Islet of Langerhans (tissue), 1 donor: ENCODE data around the gene MARCO.

Source experiments
- FAIRE-seq: peaks from one replicate; lab custom pipeline; 2011; peaks lifted over from hg19 to GRCh38; lab: Jason Lieb, UNC

MARCO gene

GRCh38 chr2:118942031-118942430, at the start of gene MARCO:
Gene MARCO (plus strand): TSS chr2:118942194. CDS start chr2:118942301, 107 bp downstream.
- no peak for FAIRE-seq

GRCh38 chr2:118893100-118893499, 48.9 kb upstream of the MARCO start:
- FAIRE-seq, result no peak

- no peak for FAIRE-seq
Measured at GRCh38 chr2:118902266-118903028, 39.5 kb upstream of the MARCO start.

GRCh38 chr2:118903029-118903351, 39.0 kb upstream of the MARCO start:
- FAIRE-seq, result no peak

GRCh38 chr2:118903551-118904479, 38.2 kb upstream of the MARCO start:
- FAIRE-seq, result no peak

GRCh38 chr2:118905206-118905605, 36.8 kb upstream of the MARCO start:
- no peak for FAIRE-seq

- FAIRE-seq, result no peak
Measured at GRCh38 chr2:118906186-118906585, 35.8 kb upstream of the MARCO start.

GRCh38 chr2:118907759-118908158, 34.2 kb upstream of the MARCO start:
- FAIRE-seq, result no peak

- no peak for FAIRE-seq
Measured at GRCh38 chr2:118909191-118909590, 32.8 kb upstream of the MARCO start.

GRCh38 chr2:118911166-118911856, 30.7 kb upstream of the MARCO start:
- FAIRE-seq, result no peak

- FAIRE-seq, result no peak
Measured at GRCh38 chr2:118911936-118912335, 30.1 kb upstream of the MARCO start.

- no peak for FAIRE-seq
Measured at GRCh38 chr2:118913131-118913802, 28.7 kb upstream of the MARCO start.

GRCh38 chr2:118913803-118914645, 28.0 kb upstream of the MARCO start:
- FAIRE-seq, result no peak

- no peak for FAIRE-seq
Measured at GRCh38 chr2:118914721-118915453, 27.1 kb upstream of the MARCO start.

- no peak for FAIRE-seq
Measured at GRCh38 chr2:118918017-118918416, 24.0 kb upstream of the MARCO start.

GRCh38 chr2:118921646-118922045, 20.3 kb upstream of the MARCO start:
- FAIRE-seq, result no peak

- no peak for FAIRE-seq
Measured at GRCh38 chr2:118922254-118922653, 19.7 kb upstream of the MARCO start.

GRCh38 chr2:118923371-118923770, 18.6 kb upstream of the MARCO start:
- no peak for FAIRE-seq

GRCh38 chr2:118925476-118925875, 16.5 kb upstream of the MARCO start:
- FAIRE-seq, result no peak

- no peak for FAIRE-seq
Measured at GRCh38 chr2:118925981-118926380, 16.0 kb upstream of the MARCO start.

- no peak for FAIRE-seq
Measured at GRCh38 chr2:118929059-118929458, 12.9 kb upstream of the MARCO start.
